MM.1S (cell line): Measurements from ENCODE around the gene LARGE1.

ENCODE experiments used
- CTCF ChIP-seq: fragments of 300-600 bp; sonication (generic); IDR thresholded peaks from 2 replicates; pipeline ENCODE4 v1.5.1; 2016; ENCODE audit warnings: antibody characterized with exemption, low read length, mixed read lengths
- EZH2 ChIP-seq: fragments of 300-600 bp; sonication (generic); optimal IDR thresholded peaks from 2 replicates; pipeline ENCODE3; 2017; ENCODE audit warnings: low read depth, mild to moderate bottlenecking, antibody characterized with exemption, low read length, mixed read lengths
- EZH2phosphoT487 ChIP-seq: fragments of 300-600 bp; sonication (generic); IDR thresholded peaks from 2 replicates; pipeline ENCODE4 v1.6.1; 2018; ENCODE audit warnings: antibody characterized with exemption, low read length

GRCh38 chr22:33493476-33494205 lies 426.6 kb downstream of the LARGE1 start:
- TF ChIP-seq CTCF (no peak), EZH2phosphoT487 (no peak), EZH2 (no peak)
